ENCODE data around the gene KRTAP12-2. TPM values are rescaled to one million over a fixed set of nuclear protein-coding genes. Genes with fewer than 3 reads are reported as not detected.

Gene KRTAP12-2
- total RNA-seq, 2 donors from 2014 or later: not detected

GRCh38 chr21:44706706-44707581 lies 40.2 kb upstream of the KRTAP12-2 start:
- H3K36me3 Mint-ChIP-seq (ENCODE audit: low read depth): no peaks in the 10 kb centered on the region
- H3K27me3 Mint-ChIP-seq: peaks cover 46% of the 10 kb centered on the region
- no peak for ATAC-seq (replicated peaks)
- H3K27ac Mint-ChIP-seq: no peak overlapping the region
- H3K4me3 Mint-ChIP-seq: no peak overlapping the region
- peaks cover 22% of the 10 kb centered on the region for H3K4me1 Mint-ChIP-seq
- no peaks in the 10 kb centered on the region for H3K9me3 Mint-ChIP-seq

GRCh38 chr21:44706026-44706705 lies 39.4 kb upstream of the KRTAP12-2 start:
- Mint-ChIP-seq H3K27ac (no peak overlapping the region), H3K4me3 (no peak overlapping the region), H3K27me3 (peaks cover 50% of the 10 kb centered on the region), H3K9me3 (no peaks in the 10 kb centered on the region), H3K36me3 (ENCODE audit: low read depth) (no peaks in the 10 kb centered on the region), H3K4me1 (peaks cover 16% of the 10 kb centered on the region)
- no peak for ATAC-seq (replicated peaks)

- Mint-ChIP-seq H3K4me3 (no peak overlapping the region), H3K27me3 (peaks cover 50% of the 10 kb centered on the region), H3K4me1 (peaks cover 11% of the 10 kb centered on the region), H3K36me3 (ENCODE audit: low read depth) (no peaks in the 10 kb centered on the region), H3K27ac (no peak overlapping the region), H3K9me3 (no peaks in the 10 kb centered on the region)
- no peak for ATAC-seq (replicated peaks)
These were observed 37.9 kb upstream of the KRTAP12-2 start for GRCh38 chr21:44704636-44705001.

GRCh38 chr21:44703731-44704635 lies 37.3 kb upstream of the KRTAP12-2 start:
- Mint-ChIP-seq H3K4me1 (peaks cover 9% of the 10 kb centered on the region), H3K27me3 (peaks cover 49% of the 10 kb centered on the region), H3K4me3 (no peak overlapping the region), H3K27ac (no peak overlapping the region), H3K36me3 (ENCODE audit: low read depth) (no peaks in the 10 kb centered on the region), H3K9me3 (no peaks in the 10 kb centered on the region)
- ATAC-seq (replicated peaks): no peak

- Mint-ChIP-seq H3K27me3 (peaks cover 52% of the 10 kb centered on the region), H3K36me3 (ENCODE audit: low read depth) (no peaks in the 10 kb centered on the region), H3K27ac (no peak overlapping the region), H3K9me3 (no peaks in the 10 kb centered on the region), H3K4me3 (no peak overlapping the region), H3K4me1 (peaks cover 9% of the 10 kb centered on the region)
- no peak for ATAC-seq (replicated peaks)
These were observed 36.4 kb upstream of the KRTAP12-2 start for GRCh38 chr21:44702973-44703730.

- no peak for ATAC-seq (replicated peaks)
- Mint-ChIP-seq H3K4me1 (peaks cover 13% of the 10 kb centered on the region), H3K27ac (no peak overlapping the region), H3K36me3 (ENCODE audit: low read depth) (no peaks in the 10 kb centered on the region), H3K27me3 (peaks cover 60% of the 10 kb centered on the region), H3K4me3 (no peak overlapping the region), H3K9me3 (no peaks in the 10 kb centered on the region)
These were observed 35.6 kb upstream of the KRTAP12-2 start for GRCh38 chr21:44702111-44702972.

- peaks cover 13% of the 10 kb centered on the region for H3K4me1 Mint-ChIP-seq
These were observed 34.8 kb upstream of the KRTAP12-2 start for GRCh38 chr21:44701541-44701940.

GRCh38 chr21:44701023-44701400 lies 34.3 kb upstream of the KRTAP12-2 start:
- H3K9me3 Mint-ChIP-seq: no peaks in the 10 kb centered on the region
- ATAC-seq (replicated peaks): no peak

More at GRCh38 chr21:44701541-44701940, 34.8 kb upstream of the KRTAP12-2 start:
- H3K36me3 Mint-ChIP-seq (ENCODE audit: low read depth): no peaks in the 10 kb centered on the region
- no peaks in the 10 kb centered on the region for H3K9me3 Mint-ChIP-seq
- no peak overlapping the region for H3K27ac Mint-ChIP-seq
- ATAC-seq (replicated peaks): no peak
- H3K27me3 Mint-ChIP-seq: peaks cover 66% of the 10 kb centered on the region
- H3K4me3 Mint-ChIP-seq: no peak overlapping the region

GRCh38 chr21:44700101-44701022 lies 33.6 kb upstream of the KRTAP12-2 start:
- peaks cover 61% of the 10 kb centered on the region for H3K27me3 Mint-ChIP-seq
- H3K36me3 Mint-ChIP-seq (ENCODE audit: low read depth): no peaks in the 10 kb centered on the region
- H3K4me3 Mint-ChIP-seq: no peak overlapping the region
- H3K27ac Mint-ChIP-seq: no peak overlapping the region
- peaks cover 13% of the 10 kb centered on the region for H3K4me1 Mint-ChIP-seq
- H3K9me3 Mint-ChIP-seq: no peaks in the 10 kb centered on the region
- ATAC-seq (replicated peaks): no peak

More at GRCh38 chr21:44701023-44701400, 34.3 kb upstream of the KRTAP12-2 start:
- H3K4me1 Mint-ChIP-seq: peaks cover 13% of the 10 kb centered on the region
- peaks cover 66% of the 10 kb centered on the region for H3K27me3 Mint-ChIP-seq
- H3K36me3 Mint-ChIP-seq (ENCODE audit: low read depth): no peaks in the 10 kb centered on the region
- H3K27ac Mint-ChIP-seq: no peak overlapping the region
- no peak overlapping the region for H3K4me3 Mint-ChIP-seq

- peaks cover 54% of the 10 kb centered on the region for H3K27me3 Mint-ChIP-seq
- H3K4me1 Mint-ChIP-seq: peaks cover 13% of the 10 kb centered on the region
- no peak overlapping the region for H3K27ac Mint-ChIP-seq
- H3K36me3 Mint-ChIP-seq (ENCODE audit: low read depth): no peaks in the 10 kb centered on the region
- H3K4me3 Mint-ChIP-seq: no peak overlapping the region
- no peak for ATAC-seq (replicated peaks)
- H3K9me3 Mint-ChIP-seq: no peaks in the 10 kb centered on the region
These were observed 32.8 kb upstream of the KRTAP12-2 start for GRCh38 chr21:44699502-44700001.

- Mint-ChIP-seq H3K4me1 (peaks cover 13% of the 10 kb centered on the region), H3K36me3 (ENCODE audit: low read depth) (no peaks in the 10 kb centered on the region), H3K9me3 (no peaks in the 10 kb centered on the region), H3K27me3 (peaks cover 48% of the 10 kb centered on the region), H3K27ac (no peak overlapping the region), H3K4me3 (no peak overlapping the region)
- no peak for ATAC-seq (replicated peaks)
These were observed 31.3 kb upstream of the KRTAP12-2 start for GRCh38 chr21:44697811-44698734.
